HL-60 (cell line): ENCODE data around the gene CGB7.
"Not testable (repeated sequence)": the region's sequence is repeated elsewhere in the genome, so short reads cannot be mapped to it uniquely, and the experiment has no call there.

Experiments used
- DNase-seq, 2 experiments: peaks; one replicate each; pipeline ENCODE4 v3.0.0-alpha.2; 2010 to 2020; ENCODE audit warnings: low read depth in 1 of 2, low spot score in 1 of 2
- H3K27ac ChIP-seq: fragments of 250-450 bp; sonication (Bioruptor Pico); replicated peaks from 2 replicates; pipeline ENCODE4 v1.5.1; 2020; ENCODE audit warnings: mild to moderate bottlenecking, moderate library complexity
- H3K27me3 ChIP-seq: fragments of 250-450 bp; sonication (Bioruptor Pico); 2 replicates; pipeline ENCODE4 v1.5.1; 2021; ENCODE audit warnings: mild to moderate bottlenecking, moderate library complexity; ENCODE audit not compliant: insufficient read depth, poor library complexity, severe bottlenecking
- H3K4me3 ChIP-seq: replicated peaks from 2 replicates; pipeline ENCODE4 v1.5.1; 2011; ENCODE audit warnings: mild to moderate bottlenecking, control low read depth, low read length; ENCODE audit not compliant: insufficient read depth
- SPI1 ChIP-seq: IDR thresholded peaks from 2 replicates; pipeline ENCODE4 v1.6.1; 2012; ENCODE audit warnings: low read depth, mild to moderate bottlenecking, borderline replicate concordance
- TF ChIP-seq, protein P1 (sequence below): IDR thresholded peaks from one replicate; pipeline ENCODE4 v1.5.1; 2011; ENCODE audit warnings: low read length, control low read depth, inconsistent platforms; ENCODE audit not compliant: insufficient read depth

Gene CGB7

DNA sequence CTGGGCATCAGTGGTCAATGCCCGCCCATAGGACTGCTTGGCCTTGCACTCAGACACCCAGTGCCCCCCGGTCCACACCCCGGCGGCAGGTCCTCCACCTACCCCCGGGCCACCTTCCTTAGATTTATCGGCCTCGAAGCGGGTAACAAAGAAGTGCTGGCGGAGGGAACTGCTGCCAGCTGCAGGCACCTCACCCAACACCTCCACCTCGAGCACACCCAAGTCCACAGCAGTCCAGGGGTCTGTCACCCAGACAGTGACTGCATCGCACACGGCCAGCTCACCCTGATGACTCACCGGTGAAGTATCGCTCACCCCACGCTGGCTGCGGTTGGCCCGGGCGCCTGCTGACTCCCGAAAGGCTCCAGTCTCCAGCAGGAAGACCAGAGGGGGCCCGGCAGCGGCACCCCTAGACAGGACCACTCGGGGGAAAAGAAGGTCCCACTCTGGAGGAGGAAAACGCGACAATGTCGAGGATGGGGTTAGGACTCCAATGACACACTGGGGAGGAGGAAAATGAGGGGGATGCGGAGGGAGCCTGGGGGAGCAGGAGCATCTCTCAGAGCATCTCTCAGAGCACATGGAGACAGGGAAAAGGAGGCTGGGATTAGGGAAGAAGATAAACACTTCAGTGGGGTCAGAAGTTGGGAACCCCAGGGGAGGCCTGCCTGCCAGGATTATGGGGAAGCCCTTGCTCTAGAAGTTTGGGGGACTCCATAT is 18.8 kb downstream of the CGB7 start:
- not testable (repeated sequence) for H3K27ac ChIP-seq, H3K27me3 ChIP-seq, DNase-seq, H3K4me3 ChIP-seq

DNA sequence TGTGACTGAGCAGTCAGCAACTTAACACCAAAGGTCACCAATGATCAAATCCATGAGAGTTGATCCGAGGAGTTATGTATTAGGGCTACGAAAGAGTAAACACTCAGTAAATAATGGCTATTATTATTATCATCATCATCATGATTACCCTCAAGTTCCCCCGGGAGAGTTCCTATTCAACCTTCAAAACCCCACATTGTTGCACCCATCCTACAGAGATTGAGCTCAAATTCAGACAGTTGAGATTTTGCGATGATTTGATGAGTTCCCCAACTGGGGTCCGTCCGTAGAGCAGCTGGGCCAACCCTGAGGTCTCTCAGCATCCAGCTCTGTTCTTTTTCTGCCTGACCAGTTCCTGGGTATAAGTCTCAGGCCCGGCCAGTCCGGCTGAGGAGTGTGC is 19.4 kb downstream of the CGB7 start:
- H3K27ac ChIP-seq, H3K4me3 ChIP-seq, DNase-seq, H3K27me3 ChIP-seq: not testable (repeated sequence)

DNA sequence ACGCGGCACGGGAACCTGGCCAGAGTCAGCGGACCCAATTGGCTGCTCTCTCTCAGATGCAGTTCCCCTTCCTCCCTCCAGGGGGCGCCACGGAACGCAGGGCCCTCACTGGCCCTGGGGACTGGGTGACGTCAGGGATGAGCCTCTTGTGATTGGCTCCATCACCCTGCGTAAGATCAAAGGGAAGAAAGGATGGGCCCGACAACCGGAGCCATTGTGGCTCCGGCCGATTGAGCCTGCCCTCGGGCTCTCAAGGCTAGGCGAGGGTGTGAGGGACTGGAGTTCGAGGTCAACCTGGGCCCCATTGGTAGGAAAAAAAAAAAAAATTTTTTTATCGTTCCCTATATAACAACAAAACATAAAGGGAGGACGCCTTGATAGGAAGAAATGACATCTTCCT is 20.7 kb downstream of the CGB7 start, which contains the start of gene CGB1:
CGB1 (minus strand) TSS at position 81 of the 400 bp plus-strand sequence. CDS start 184 bp downstream, outside the sequence.
- not testable (repeated sequence) for H3K27me3 ChIP-seq, H3K27ac ChIP-seq, H3K4me3 ChIP-seq
- peak in 1 of 2 experiments; percentile 42 for DNase-seq
- TF ChIP-seq, protein P1, sequence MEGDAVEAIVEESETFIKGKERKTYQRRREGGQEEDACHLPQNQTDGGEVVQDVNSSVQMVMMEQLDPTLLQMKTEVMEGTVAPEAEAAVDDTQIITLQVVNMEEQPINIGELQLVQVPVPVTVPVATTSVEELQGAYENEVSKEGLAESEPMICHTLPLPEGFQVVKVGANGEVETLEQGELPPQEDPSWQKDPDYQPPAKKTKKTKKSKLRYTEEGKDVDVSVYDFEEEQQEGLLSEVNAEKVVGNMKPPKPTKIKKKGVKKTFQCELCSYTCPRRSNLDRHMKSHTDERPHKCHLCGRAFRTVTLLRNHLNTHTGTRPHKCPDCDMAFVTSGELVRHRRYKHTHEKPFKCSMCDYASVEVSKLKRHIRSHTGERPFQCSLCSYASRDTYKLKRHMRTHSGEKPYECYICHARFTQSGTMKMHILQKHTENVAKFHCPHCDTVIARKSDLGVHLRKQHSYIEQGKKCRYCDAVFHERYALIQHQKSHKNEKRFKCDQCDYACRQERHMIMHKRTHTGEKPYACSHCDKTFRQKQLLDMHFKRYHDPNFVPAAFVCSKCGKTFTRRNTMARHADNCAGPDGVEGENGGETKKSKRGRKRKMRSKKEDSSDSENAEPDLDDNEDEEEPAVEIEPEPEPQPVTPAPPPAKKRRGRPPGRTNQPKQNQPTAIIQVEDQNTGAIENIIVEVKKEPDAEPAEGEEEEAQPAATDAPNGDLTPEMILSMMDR, result peak; percentile 49
- peak; percentile 16; the same call in 1 of the 2 replicates for TF ChIP-seq SPI1

DNA sequence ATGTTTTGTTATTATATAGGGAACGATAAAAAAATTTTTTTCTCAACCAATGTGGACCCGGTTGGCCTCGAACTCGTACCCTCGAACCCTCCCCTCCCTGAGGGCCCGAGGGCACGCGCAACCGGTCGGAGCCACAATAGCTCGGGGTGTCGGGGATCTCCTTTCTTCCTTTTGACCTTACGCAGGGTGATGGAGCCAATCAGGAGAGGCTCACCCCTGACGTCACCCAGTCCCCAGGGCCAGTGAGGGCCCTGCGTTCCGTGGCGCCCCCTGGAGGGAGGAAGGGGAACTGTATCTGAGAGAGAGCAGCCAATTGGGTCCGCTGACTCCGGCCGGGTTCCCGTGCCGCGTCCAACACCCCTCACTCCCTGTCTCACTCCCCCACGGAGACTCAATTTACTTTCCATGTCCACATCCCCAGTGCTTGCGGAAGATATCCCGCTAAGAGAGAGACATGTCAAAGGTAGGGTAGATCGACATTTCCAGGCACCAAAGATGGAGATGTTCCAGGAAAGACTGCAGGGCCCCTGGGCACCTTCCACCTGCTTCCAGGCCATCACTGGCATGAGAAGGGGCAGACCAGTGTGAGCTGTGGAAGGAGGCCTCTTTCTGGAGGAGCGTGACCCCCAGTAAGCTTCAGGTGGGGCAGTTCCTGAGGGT is 25.8 kb downstream of the CGB7 start, which contains the start of gene CGB2:
CGB2 (plus strand) TSS at position 249 of the 660 bp plus-strand sequence; CDS start at position 455, 206 bp downstream.
- not testable (repeated sequence) for H3K4me3 ChIP-seq, H3K27me3 ChIP-seq, H3K27ac ChIP-seq
- DNase-seq, result peak in 1 of 2 experiments; percentile 25

DNA sequence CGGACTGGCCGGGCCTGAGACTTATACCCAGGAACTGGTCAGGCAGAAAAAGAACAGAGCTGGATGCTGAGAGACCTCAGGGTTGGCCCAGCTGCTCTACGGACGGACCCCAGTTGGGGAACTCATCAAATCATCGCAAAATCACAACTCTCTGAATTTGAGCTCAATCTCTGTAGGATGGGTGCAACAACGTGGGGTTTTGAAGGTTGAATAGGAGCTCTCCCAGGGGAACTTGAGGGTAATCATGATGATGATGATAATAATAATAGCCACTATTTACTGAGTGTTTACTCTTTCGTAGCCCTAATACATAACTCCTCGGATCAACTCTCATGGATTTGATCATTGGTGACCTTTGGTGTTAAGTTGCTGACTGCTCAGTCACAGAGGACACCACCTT is 27.2 kb downstream of the CGB7 start:
- DNase-seq, H3K27ac ChIP-seq, H3K27me3 ChIP-seq, H3K4me3 ChIP-seq: not testable (repeated sequence)

DNA sequence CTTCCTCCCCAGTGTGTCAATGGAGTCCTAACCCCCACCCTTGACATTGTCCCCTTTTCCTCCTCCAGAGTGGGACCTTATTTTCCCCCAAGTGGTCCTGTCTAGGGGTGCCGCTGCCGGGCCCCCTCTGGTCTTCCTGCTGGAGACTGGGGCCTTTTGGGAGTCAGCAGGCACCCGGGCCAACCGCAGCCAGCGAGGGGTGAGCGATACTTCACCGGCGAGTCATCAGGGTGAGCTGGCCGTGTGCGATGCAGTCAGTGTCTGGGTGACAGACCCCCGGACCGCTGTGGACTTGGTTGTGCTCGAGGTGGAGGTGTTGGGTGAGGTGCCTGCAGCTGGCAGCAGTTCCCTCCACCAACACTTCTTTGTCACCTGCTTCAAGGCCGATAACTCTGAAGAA is 27.8 kb downstream of the CGB7 start:
- DNase-seq, H3K27ac ChIP-seq, H3K4me3 ChIP-seq, H3K27me3 ChIP-seq: not testable (repeated sequence)

DNA sequence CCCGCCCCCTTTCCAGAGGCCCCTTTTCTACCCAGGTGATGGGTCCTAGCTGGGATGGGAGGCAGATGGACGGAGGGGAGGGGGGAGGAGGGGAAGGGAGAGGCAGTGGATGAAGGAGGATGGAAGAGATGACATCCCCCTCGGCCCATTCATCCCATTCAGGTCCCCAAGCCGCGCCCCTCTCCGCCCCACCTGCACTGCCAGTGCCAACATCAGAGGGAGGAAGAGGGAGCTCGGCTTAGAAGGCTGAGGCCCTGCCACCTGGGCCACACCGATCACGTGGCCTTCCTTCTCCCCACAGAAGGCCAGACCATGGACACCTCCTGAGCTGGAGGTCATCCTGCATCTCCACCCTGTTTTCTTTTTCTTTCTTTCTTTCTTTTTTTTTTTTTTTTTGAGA is 28.9 kb downstream of the CGB7 start:
- DNase-seq, H3K27ac ChIP-seq, H3K27me3 ChIP-seq, H3K4me3 ChIP-seq: not testable (repeated sequence)

DNA sequence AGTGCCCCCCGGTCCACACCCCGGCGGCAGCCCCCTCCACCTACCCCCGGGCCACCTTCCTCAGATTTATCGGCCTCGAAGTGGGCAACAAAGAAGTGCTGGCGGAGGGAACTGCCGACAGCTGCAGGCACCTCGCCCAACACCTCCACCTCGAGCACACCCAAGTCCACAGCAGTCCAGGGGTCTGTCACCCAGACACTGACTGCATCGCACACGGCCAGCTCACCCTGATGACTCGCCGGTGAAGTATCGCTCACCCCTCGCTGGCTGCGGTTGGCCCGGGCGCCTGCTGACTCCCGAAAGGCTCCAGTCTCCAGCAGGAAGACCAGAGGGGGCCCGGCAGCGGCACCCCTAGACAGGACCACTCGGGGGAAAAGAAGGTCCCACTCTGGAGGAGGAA is 31.9 kb downstream of the CGB7 start:
- DNase-seq, H3K27ac ChIP-seq, H3K27me3 ChIP-seq, H3K4me3 ChIP-seq: not testable (repeated sequence)

DNA sequence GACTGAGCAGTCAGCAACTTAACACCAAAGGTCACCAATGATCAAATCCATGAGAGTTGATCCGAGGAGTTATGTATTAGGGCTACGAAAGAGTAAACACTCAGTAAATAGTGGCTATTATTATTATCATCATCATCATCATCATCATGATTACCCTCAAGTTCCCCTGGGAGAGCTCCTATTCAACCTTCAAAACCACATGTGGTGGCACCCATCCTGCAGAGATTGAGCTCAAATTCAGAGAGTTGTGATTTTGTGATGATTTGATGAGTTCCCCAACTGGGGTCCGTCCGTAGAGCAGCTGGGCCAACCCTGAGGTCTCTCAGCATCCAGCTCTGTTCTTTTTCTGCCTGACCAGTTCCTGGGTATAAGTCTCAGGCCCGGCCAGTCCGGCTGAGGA is 32.5 kb downstream of the CGB7 start:
- not testable (repeated sequence) for H3K27ac ChIP-seq, DNase-seq, H3K4me3 ChIP-seq
- H3K27me3 ChIP-seq, result peaks cover 11% of the 10 kb centered on the region

DNA sequence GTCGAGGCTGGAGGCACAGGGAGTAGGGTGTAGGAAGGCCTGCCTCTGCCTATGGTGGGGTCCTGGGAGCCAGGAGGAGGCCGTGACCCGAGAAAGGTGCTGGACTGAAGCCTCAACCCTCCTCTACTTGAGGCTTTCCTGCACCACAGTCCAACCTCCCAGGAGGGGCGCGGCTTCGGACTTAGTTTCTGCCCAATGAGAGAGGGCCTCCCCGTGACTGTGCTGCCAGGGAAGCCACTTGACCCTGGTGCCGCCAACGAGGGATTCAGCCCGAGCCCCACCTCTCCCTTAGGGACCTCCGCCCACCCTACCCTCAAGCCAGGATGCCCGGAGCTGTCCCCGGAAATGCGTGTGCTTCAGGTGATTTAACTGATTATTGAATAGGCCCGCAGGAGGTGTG is 33.3 kb downstream of the CGB7 start, which contains the start of gene CGB3:
CGB3 (minus strand) TSS at position 101 of the 400 bp plus-strand sequence. CDS start 362 bp downstream, outside the sequence.
- H3K27me3 ChIP-seq, result peaks cover 19% of the 10 kb centered on the region
- H3K27ac ChIP-seq, H3K4me3 ChIP-seq, DNase-seq: not testable (repeated sequence)
